Left ventricle myocardium inferior (tissue), 1 donor: Measurements from ENCODE around the gene TP53BP2. TPM values are rescaled to one million over a fixed set of nuclear protein-coding genes. Genes with fewer than 3 reads are reported as not detected.

Source experiments
- DNase-seq: peaks from one replicate; pipeline ENCODE4 v3.0.0-alpha.2; 2020
- H3K27ac ChIP-seq: fragments of 200-600 bp; replicated peaks from 2 replicates; pipeline ENCODE4 v1.8.0; 2021
- H3K27me3 ChIP-seq: fragments of 200-600 bp; 2 replicates; pipeline ENCODE4 v1.8.0; 2021; ENCODE audit warnings: low read depth
- H3K36me3 ChIP-seq: fragments of 200-600 bp; 2 replicates; pipeline ENCODE4 v1.8.0; 2021
- H3K4me1 ChIP-seq: fragments of 200-600 bp; 2 replicates; pipeline ENCODE4 v1.8.0; 2021
- H3K4me3 ChIP-seq: fragments of 200-600 bp; 2 replicates; pipeline ENCODE4 v1.8.0; 2021; ENCODE audit warnings: mild to moderate bottlenecking, moderate library complexity
- H3K9me3 ChIP-seq: fragments of 200-600 bp; replicated peaks from 2 replicates; pipeline ENCODE4 v1.8.0; 2021
- CTCF ChIP-seq: fragments of 200-600 bp; IDR thresholded peaks from 2 replicates; pipeline ENCODE4 v1.8.0; 2021; ENCODE audit warnings: antibody characterized with exemption, mild to moderate bottlenecking, borderline replicate concordance
- intact Hi-C: fragments of 100-400 bp; cut with micrococcal nuclease; formaldehyde crosslinking; loops from one replicate; pipeline ENCODE4 v1.11.0; 2022
- total RNA-seq: library from RNA; stranded (reverse); fragmentation: NEBNext Ultra II Directional; extraction: Animal tissue kit (Norgen Biotek cat#: 25700); gene quantifications from one replicate; pipeline ENCODE4 v1.2.1, GENCODE V29; 2021
- donor health status: DM: no; HTN: yes; CAD: no; lungs with severe emphysema.

The TP53BP2 gene
- total RNA-seq, 1 donor from 2014 or later, result 19.0 TPM

GRCh38 chr1:223825767-223826748 lies 19.7 kb downstream of the TP53BP2 start:
- no peak for DNase-seq
- TF ChIP-seq CTCF, result no peak
- no peak overlapping the region for H3K4me3 ChIP-seq
- H3K9me3 ChIP-seq, result no peaks in the 10 kb centered on the region
- no peak overlapping the region for H3K27ac ChIP-seq
- peaks cover 56% of the 10 kb centered on the region for H3K4me1 ChIP-seq
- no peaks in the 10 kb centered on the region for H3K36me3 ChIP-seq
- intact Hi-C loops, result no loop called here
- no peaks in the 10 kb centered on the region for H3K27me3 ChIP-seq

- no peak for DNase-seq
Measured at GRCh38 chr1:223824712-223825111, 21.0 kb downstream of the TP53BP2 start.

GRCh38 chr1:223824287-223824686 lies 21.5 kb downstream of the TP53BP2 start:
- H3K36me3 ChIP-seq, result no peaks in the 10 kb centered on the region
- peaks cover 73% of the 10 kb centered on the region for H3K4me1 ChIP-seq
- no peak overlapping the region for H3K27ac ChIP-seq
- no peaks in the 10 kb centered on the region for H3K9me3 ChIP-seq
- H3K27me3 ChIP-seq, result no peaks in the 10 kb centered on the region
- TF ChIP-seq CTCF, result no peak
- no peak for DNase-seq
- H3K4me3 ChIP-seq, result no peak overlapping the region
- intact Hi-C loops, result no loop called here

More at GRCh38 chr1:223824712-223825111, 21.0 kb downstream of the TP53BP2 start:
- Histone ChIP-seq H3K9me3 (no peaks in the 10 kb centered on the region), H3K27ac (no peak overlapping the region), H3K4me3 (no peak overlapping the region), H3K27me3 (no peaks in the 10 kb centered on the region), H3K36me3 (no peaks in the 10 kb centered on the region), H3K4me1 (peaks cover 69% of the 10 kb centered on the region)
- intact Hi-C loops, result no loop called here
- no peak for TF ChIP-seq CTCF

GRCh38 chr1:223820971-223821370 lies 24.8 kb downstream of the TP53BP2 start:
- H3K27me3 ChIP-seq, result no peaks in the 10 kb centered on the region
- H3K4me1 ChIP-seq, result peaks cover 53% of the 10 kb centered on the region
- H3K9me3 ChIP-seq, result no peaks in the 10 kb centered on the region
- H3K4me3 ChIP-seq, result no peak overlapping the region
- peak overlapping the region; percentile 65 for H3K27ac ChIP-seq
- intact Hi-C loops, result no loop called here
- TF ChIP-seq CTCF, result no peak
- no peak for DNase-seq
- H3K36me3 ChIP-seq, result no peaks in the 10 kb centered on the region

- no peak for TF ChIP-seq CTCF
- Histone ChIP-seq H3K4me3 (no peak overlapping the region), H3K27me3 (no peaks in the 10 kb centered on the region), H3K36me3 (no peaks in the 10 kb centered on the region), H3K4me1 (peaks cover 53% of the 10 kb centered on the region), H3K9me3 (no peaks in the 10 kb centered on the region), H3K27ac (peak overlapping the region; percentile 65)
- intact Hi-C loops, result no loop called here
- no peak for DNase-seq
Measured at GRCh38 chr1:223820515-223820858, 25.3 kb downstream of the TP53BP2 start.
